Measurements from ENCODE around the gene TTC9B. TPM values are rescaled to one million over a fixed set of nuclear protein-coding genes. Genes with fewer than 3 reads are reported as not detected.

TTC9B gene
- total and polyA plus RNA-seq, 4 donors: 0.14 TPM; not detected in 3

GRCh38 chr19:40214936-40215335 lies 3.2 kb downstream of the TTC9B start (continued):
- TF ChIP-seq YY1 (IDR thresholded peaks at IDR 0.05) (no peak), FOXA1 (IDR thresholded peaks at IDR 0.05) (no peak)
- TF ChIP-seq, protein P1, sequence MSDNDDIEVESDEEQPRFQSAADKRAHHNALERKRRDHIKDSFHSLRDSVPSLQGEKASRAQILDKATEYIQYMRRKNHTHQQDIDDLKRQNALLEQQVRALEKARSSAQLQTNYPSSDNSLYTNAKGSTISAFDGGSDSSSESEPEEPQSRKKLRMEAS (IDR thresholded peaks at IDR 0.05): no peak

DNA sequence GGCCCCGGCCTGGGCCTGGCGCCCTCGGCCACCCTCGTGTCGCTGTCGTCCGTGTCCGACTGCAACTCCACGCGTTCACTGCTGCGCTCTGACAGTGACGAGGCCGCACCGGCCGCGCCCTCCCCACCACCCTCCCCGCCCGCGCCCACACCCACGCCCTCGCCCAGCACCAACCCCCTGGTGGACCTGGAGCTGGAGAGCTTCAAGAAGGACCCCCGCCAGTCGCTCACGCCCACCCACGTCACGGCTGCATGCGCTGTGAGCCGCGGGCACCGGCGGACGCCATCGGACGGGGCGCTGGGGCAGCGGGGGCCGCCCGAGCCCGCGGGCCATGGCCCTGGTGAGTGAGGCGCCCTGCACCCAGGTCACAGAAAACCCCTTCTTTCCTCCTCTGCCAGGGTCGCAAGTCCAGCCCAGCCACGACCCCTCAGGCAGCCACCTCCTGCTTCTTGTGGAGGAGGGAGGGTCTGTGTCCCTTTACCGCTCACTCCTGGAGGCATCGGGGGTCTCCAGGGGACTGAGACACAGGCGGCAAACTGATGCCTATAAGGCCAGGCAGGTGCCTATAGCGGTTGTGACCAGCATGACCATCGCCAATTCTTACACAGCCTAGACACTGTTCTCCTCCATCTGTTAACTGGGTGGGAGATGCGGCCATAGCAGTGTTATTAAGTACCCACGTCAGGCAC lies 4.2 kb downstream of the TTC9B start:
- Histone ChIP-seq H3K9me3 (ENCODE audit: control insufficient read depth in 4 of 4, low read length in 3 of 4) (no peaks in the 10 kb centered on the region), H3K9ac (ENCODE audit: low read depth in 1 of 2, low read length in 2 of 2) (no peak overlapping the region), H3K27me3 (ENCODE audit: control insufficient read depth in 4 of 4, insufficient read depth in 4 of 4, low read length in 3 of 4) (peaks cover 0 to 8% (median 6%) of the 10 kb centered on the region in 4 donors), H3K4me1 (ENCODE audit: control insufficient read depth in 4 of 4, insufficient read depth in 4 of 4, low read length in 3 of 4) (peaks cover 0 to 7% (median 2%) of the 10 kb centered on the region in 4 donors), H3K36me3 (ENCODE audit: control insufficient read depth in 4 of 4, insufficient read depth in 3 of 4, low read depth in 1 of 4, low read length in 3 of 4) (peaks cover 0 to 6% (median 3%) of the 10 kb centered on the region in 4 donors), H3K27ac (ENCODE audit: low read depth in 1 of 2, low read length in 2 of 2) (no peak overlapping the region), H3K4me3 (ENCODE audit: low read depth in 1 of 3, low read length in 3 of 3) (no peak overlapping the region)
- DNase-seq (ENCODE audit: low spot score): no peak
- TF ChIP-seq FOXA2 (IDR thresholded peaks at IDR 0.05): no peak
- no peak for TF ChIP-seq RXRA (IDR thresholded peaks at IDR 0.05)
- TF ChIP-seq HNF4G (IDR thresholded peaks at IDR 0.05): no peak
- no peak for TF ChIP-seq EGR1 (IDR thresholded peaks at IDR 0.05; ENCODE audit: low read depth in 2 of 2)
- TF ChIP-seq ATF3 (IDR thresholded peaks at IDR 0.05): no peak
- TF ChIP-seq, protein P2, sequence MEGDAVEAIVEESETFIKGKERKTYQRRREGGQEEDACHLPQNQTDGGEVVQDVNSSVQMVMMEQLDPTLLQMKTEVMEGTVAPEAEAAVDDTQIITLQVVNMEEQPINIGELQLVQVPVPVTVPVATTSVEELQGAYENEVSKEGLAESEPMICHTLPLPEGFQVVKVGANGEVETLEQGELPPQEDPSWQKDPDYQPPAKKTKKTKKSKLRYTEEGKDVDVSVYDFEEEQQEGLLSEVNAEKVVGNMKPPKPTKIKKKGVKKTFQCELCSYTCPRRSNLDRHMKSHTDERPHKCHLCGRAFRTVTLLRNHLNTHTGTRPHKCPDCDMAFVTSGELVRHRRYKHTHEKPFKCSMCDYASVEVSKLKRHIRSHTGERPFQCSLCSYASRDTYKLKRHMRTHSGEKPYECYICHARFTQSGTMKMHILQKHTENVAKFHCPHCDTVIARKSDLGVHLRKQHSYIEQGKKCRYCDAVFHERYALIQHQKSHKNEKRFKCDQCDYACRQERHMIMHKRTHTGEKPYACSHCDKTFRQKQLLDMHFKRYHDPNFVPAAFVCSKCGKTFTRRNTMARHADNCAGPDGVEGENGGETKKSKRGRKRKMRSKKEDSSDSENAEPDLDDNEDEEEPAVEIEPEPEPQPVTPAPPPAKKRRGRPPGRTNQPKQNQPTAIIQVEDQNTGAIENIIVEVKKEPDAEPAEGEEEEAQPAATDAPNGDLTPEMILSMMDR (IDR thresholded peaks at IDR 0.05; ENCODE audit: low read depth, low read length, missing input control): no peak
- TF ChIP-seq, protein P1 (IDR thresholded peaks at IDR 0.05): no peak
- TF ChIP-seq SP1 (IDR thresholded peaks at IDR 0.05): no peak
- TF ChIP-seq JUND (IDR thresholded peaks at IDR 0.05): no peak
- WGBS: 95% methylated on average over 50 of the region's 50 CpGs

DNA sequence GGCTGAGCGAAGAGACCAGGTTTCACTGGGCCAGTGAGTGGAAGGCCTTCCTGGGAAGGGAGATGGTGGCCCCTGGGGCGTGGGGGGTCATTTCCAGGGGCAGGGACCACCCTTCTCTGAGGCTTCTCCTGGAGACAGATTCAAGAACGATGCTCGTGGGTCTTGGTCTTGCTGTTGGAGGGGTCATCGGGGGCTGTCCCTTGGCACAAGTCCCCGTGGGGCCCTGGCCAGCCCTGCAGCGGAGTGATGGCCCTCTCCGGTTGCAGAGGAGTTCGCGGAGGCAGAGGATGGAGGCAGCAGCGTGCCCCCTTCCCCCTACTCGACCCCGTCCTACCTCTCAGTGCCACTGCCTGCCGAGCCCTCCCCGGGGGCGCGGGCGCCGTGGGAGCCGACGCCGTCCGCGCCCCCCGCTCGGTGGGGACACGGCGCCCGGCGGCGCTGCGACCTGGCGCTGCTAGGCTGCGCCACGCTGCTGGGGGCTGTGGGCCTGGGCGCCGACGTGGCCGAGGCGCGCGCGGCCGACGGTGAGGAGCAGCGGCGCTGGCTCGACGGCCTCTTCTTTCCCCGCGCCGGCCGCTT lies 4.8 kb downstream of the TTC9B start:
- peaks cover 0 to 8% (median 6%) of the 10 kb centered on the region in 4 donors for H3K27me3 ChIP-seq (ENCODE audit: control insufficient read depth in 4 of 4, insufficient read depth in 4 of 4, low read length in 3 of 4)
- TF ChIP-seq, protein P3, sequence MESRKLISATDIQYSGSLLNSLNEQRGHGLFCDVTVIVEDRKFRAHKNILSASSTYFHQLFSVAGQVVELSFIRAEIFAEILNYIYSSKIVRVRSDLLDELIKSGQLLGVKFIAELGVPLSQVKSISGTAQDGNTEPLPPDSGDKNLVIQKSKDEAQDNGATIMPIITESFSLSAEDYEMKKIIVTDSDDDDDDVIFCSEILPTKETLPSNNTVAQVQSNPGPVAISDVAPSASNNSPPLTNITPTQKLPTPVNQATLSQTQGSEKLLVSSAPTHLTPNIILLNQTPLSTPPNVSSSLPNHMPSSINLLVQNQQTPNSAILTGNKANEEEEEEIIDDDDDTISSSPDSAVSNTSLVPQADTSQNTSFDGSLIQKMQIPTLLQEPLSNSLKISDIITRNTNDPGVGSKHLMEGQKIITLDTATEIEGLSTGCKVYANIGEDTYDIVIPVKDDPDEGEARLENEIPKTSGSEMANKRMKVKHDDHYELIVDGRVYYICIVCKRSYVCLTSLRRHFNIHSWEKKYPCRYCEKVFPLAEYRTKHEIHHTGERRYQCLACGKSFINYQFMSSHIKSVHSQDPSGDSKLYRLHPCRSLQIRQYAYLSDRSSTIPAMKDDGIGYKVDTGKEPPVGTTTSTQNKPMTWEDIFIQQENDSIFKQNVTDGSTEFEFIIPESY (IDR thresholded peaks at IDR 0.05): no peak
- TF ChIP-seq, protein P1 (IDR thresholded peaks at IDR 0.05): no peak
- TF ChIP-seq TAF1 (conservative IDR thresholded peaks at IDR 0.05): no peak
- no peak for TF ChIP-seq REST (IDR thresholded peaks at IDR 0.05)
- no peak for TF ChIP-seq FOXA1 (IDR thresholded peaks at IDR 0.05)
- H3K4me1 ChIP-seq (ENCODE audit: control insufficient read depth in 4 of 4, insufficient read depth in 4 of 4, low read length in 3 of 4): peaks cover 0 to 7% (median 2%) of the 10 kb centered on the region in 4 donors
- no peaks in the 10 kb centered on the region for H3K9me3 ChIP-seq (ENCODE audit: control insufficient read depth in 4 of 4, low read length in 3 of 4)
- WGBS: 93% methylated on average over 53 of the region's 53 CpGs
- no peak overlapping the region for H3K4me3 ChIP-seq (ENCODE audit: low read depth in 1 of 3, low read length in 3 of 3)
- DNase-seq (ENCODE audit: low spot score): no peak
- H3K27ac ChIP-seq (ENCODE audit: low read depth in 1 of 2, low read length in 2 of 2): no peak overlapping the region
- no peak overlapping the region for H3K9ac ChIP-seq (ENCODE audit: low read depth in 1 of 2, low read length in 2 of 2)
- H3K36me3 ChIP-seq (ENCODE audit: control insufficient read depth in 4 of 4, insufficient read depth in 3 of 4, low read depth in 1 of 4, low read length in 3 of 4): peaks cover 0 to 6% (median 3%) of the 10 kb centered on the region in 4 donors

Measured in liver (tissue), 9 donors.